GM06990 (cell line): ENCODE data around the gene NT5DC2.

Source experiments
- DNase-seq: peaks from one replicate; pipeline ENCODE4 v3.0.0-alpha.2; 2011; ENCODE audit not compliant: insufficient read length; ENCODE audit errors: extremely low read depth
- H3K27me3 ChIP-seq: replicated peaks from 2 replicates; pipeline ENCODE4 v1.6.0; 2011; ENCODE audit warnings: low read length; ENCODE audit not compliant: control insufficient read depth, insufficient read depth
- H3K36me3 ChIP-seq: 2 replicates; pipeline ENCODE4 v1.5.1; 2011; ENCODE audit warnings: low read length; ENCODE audit not compliant: control insufficient read depth, insufficient read depth
- H3K4me3 ChIP-seq: replicated peaks from 2 replicates; pipeline ENCODE4 v1.5.1; 2011; ENCODE audit warnings: low read depth, mild to moderate bottlenecking, control low read depth, low read length
- CTCF ChIP-seq: IDR thresholded peaks from 2 replicates; pipeline ENCODE4 v1.5.1; 2011; ENCODE audit warnings: low read length, control low read depth, mild to moderate bottlenecking, inconsistent platforms; ENCODE audit not compliant: insufficient read depth, poor library complexity, severe bottlenecking

NT5DC2 gene

GRCh38 chr3:52520716-52521487, 12.8 kb downstream of the NT5DC2 start:
- no peak overlapping the region for H3K4me3 ChIP-seq
- no peak for DNase-seq
- TF ChIP-seq CTCF, result no peak
- H3K36me3 ChIP-seq, result peaks cover 7% of the 10 kb centered on the region
- H3K27me3 ChIP-seq, result no peaks in the 10 kb centered on the region

GRCh38 chr3:52520141-52520667, 13.5 kb downstream of the NT5DC2 start:
- no peak for DNase-seq
- Histone ChIP-seq H3K4me3 (no peak overlapping the region), H3K36me3 (peaks cover 7% of the 10 kb centered on the region), H3K27me3 (no peaks in the 10 kb centered on the region)
- TF ChIP-seq CTCF, result no peak

GRCh38 chr3:52519445-52520140, 14.1 kb downstream of the NT5DC2 start:
- H3K36me3 ChIP-seq, result peaks cover 5% of the 10 kb centered on the region
- H3K27me3 ChIP-seq, result no peaks in the 10 kb centered on the region
- no peak overlapping the region for H3K4me3 ChIP-seq
- DNase-seq, result no peak
- TF ChIP-seq CTCF, result no peak

- TF ChIP-seq CTCF, result no peak
- no peak overlapping the region for H3K4me3 ChIP-seq
- DNase-seq, result no peak
- no peaks in the 10 kb centered on the region; the same call in 1 of the 2 replicates for H3K36me3 ChIP-seq
- no peaks in the 10 kb centered on the region for H3K27me3 ChIP-seq
Measured at GRCh38 chr3:52518723-52519444, 14.8 kb downstream of the NT5DC2 start.

- H3K36me3 ChIP-seq, result no peaks in the 10 kb centered on the region
- no peak for DNase-seq
- H3K27me3 ChIP-seq, result no peaks in the 10 kb centered on the region; the same call in 1 of the 2 replicates
- H3K4me3 ChIP-seq, result no peak overlapping the region
- TF ChIP-seq CTCF, result no peak
Measured at GRCh38 chr3:52517796-52518722, 15.6 kb downstream of the NT5DC2 start.
